WI38 (cell line): ENCODE measurements around the gene FEM1C.

ENCODE experiments used
- H3K4me3 ChIP-seq: 2 replicates; pipeline ENCODE4 v1.5.1; 2011; ENCODE audit warnings: low read depth, mild to moderate bottlenecking, control low read depth, low read length
- CTCF ChIP-seq: IDR thresholded peaks from 2 replicates; pipeline ENCODE4 v1.5.1; 2012; ENCODE audit warnings: low read depth, mild to moderate bottlenecking, control low read depth, low read length

Gene FEM1C

GRCh38 chr5:115557667-115558387 lies 13.3 kb upstream of the FEM1C start:
- TF ChIP-seq CTCF = no peak
- no peak overlapping the region for H3K4me3 ChIP-seq

GRCh38 chr5:115556276-115556675 lies 11.7 kb upstream of the FEM1C start:
- no peak overlapping the region for H3K4me3 ChIP-seq
- TF ChIP-seq CTCF = no peak

GRCh38 chr5:115555084-115555633 lies 10.6 kb upstream of the FEM1C start:
- no peak for TF ChIP-seq CTCF
- no peak overlapping the region for H3K4me3 ChIP-seq

- TF ChIP-seq CTCF = no peak
- no peak overlapping the region for H3K4me3 ChIP-seq
Observed at GRCh38 chr5:115553082-115553481, 8.5 kb upstream of the FEM1C start.

GRCh38 chr5:115551415-115551814 lies 6.8 kb upstream of the FEM1C start:
- TF ChIP-seq CTCF = no peak
- no peak overlapping the region for H3K4me3 ChIP-seq

GRCh38 chr5:115549154-115549553 lies 4.6 kb upstream of the FEM1C start:
- no peak overlapping the region for H3K4me3 ChIP-seq
- no peak for TF ChIP-seq CTCF

- H3K4me3 ChIP-seq = no peak overlapping the region
Observed at GRCh38 chr5:115548683-115549082, 4.1 kb upstream of the FEM1C start.

More at GRCh38 chr5:115548683-115549082, 4.1 kb upstream of the FEM1C start:
- no peak for TF ChIP-seq CTCF
